Lower leg skin (tissue), 3 donors: ENCODE measurements around the gene SLC5A10.
A peak's percentile ranks its signal among the peaks of the same experiment; 100 is the strongest.

Source experiments
- POLR2A ChIP-seq, 2 donors: fragments of 450-650 bp; IDR thresholded peaks; one replicate each; pipeline ENCODE4 v1.6.1; 2016 to 2017; ENCODE audit warnings: antibody characterized with exemption in 2 of 2, mild to moderate bottlenecking in 1 of 2, moderate library complexity in 1 of 2
- TF ChIP-seq, protein P1 (sequence below), 3 donors: fragments of 450-650 bp; IDR thresholded peaks; one replicate each; pipeline ENCODE4 v1.5.1; 2016; ENCODE audit warnings: antibody characterized with exemption in 3 of 3, mild to moderate bottlenecking in 3 of 3, moderate library complexity in 2 of 3

DNA sequence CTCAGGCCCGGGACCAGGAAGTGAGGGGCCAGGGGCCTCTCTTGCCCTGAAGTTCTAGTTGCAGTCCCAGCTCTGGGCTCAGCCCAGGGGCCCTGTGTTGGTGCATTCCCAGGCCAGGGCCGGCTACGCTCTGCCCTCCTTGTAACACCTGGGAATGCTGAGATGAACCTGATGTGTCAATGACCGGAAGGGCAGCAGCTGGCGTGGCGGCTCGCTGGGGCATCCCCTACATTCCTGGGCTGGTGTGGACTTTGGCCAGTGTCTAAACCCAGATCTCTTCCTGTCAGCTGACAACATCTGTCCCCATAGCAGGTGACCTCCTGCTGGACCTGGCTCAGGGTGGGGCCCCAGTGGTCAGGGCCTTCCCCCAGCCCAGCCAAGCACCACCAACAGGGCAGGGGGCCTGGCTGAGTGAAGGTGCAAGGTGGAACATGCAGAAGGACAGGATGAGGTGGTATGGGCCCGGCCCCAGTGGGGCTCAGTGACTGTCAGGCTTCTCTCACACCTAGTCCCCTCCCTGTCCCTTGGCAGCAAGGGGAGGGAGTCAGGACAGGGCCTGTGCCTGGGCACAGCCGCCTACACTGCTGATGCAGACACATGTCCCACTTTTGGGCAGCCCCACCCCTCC is 36.7 kb downstream of the SLC5A10 start:
- TF ChIP-seq, protein P1, sequence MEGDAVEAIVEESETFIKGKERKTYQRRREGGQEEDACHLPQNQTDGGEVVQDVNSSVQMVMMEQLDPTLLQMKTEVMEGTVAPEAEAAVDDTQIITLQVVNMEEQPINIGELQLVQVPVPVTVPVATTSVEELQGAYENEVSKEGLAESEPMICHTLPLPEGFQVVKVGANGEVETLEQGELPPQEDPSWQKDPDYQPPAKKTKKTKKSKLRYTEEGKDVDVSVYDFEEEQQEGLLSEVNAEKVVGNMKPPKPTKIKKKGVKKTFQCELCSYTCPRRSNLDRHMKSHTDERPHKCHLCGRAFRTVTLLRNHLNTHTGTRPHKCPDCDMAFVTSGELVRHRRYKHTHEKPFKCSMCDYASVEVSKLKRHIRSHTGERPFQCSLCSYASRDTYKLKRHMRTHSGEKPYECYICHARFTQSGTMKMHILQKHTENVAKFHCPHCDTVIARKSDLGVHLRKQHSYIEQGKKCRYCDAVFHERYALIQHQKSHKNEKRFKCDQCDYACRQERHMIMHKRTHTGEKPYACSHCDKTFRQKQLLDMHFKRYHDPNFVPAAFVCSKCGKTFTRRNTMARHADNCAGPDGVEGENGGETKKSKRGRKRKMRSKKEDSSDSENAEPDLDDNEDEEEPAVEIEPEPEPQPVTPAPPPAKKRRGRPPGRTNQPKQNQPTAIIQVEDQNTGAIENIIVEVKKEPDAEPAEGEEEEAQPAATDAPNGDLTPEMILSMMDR (IDR thresholded peaks at IDR 0.05), result peak in 1 of 3 donors; percentile 55
- TF ChIP-seq POLR2A (IDR thresholded peaks at IDR 0.05), result no peak
